Myocyte (in vitro differentiated cells): ENCODE data around the gene PSMD3. TPM values are rescaled to one million over a fixed set of nuclear protein-coding genes. Genes with fewer than 3 reads are reported as not detected.

Experiments
- DNase-seq: peaks from one replicate; pipeline ENCODE4 v3.0.0-alpha.2; 2012; ENCODE audit warnings: low read depth
- total RNA-seq: library from RNA; depleted of rRNA; stranded (reverse); fragments of >200 nt; gene quantifications from 2 replicates; pipeline ENCODE4 v1.2.3, GENCODE V29; 2014

Gene PSMD3
- total RNA-seq, 1 donor from 2014 or later, result 186 TPM

- DNase-seq, result no peak
Observed at GRCh38 chr17:39955726-39956225, 24.8 kb upstream of the PSMD3 start.

- DNase-seq, result no peak
Observed at GRCh38 chr17:39960524-39961041, 20.0 kb upstream of the PSMD3 start.

- DNase-seq, result no peak
Observed at GRCh38 chr17:39962642-39963220, 17.9 kb upstream of the PSMD3 start, which contains the start of gene GSDMA. TSS of gene GSDMA (plus strand) at chr17:39963004. CDS start at chr17:39965688, 2,684 bp downstream.

- DNase-seq, result no peak
Observed at GRCh38 chr17:39963829-39964228, 16.8 kb upstream of the PSMD3 start.

- DNase-seq, result no peak
Observed at GRCh38 chr17:39965017-39965699, 15.4 kb upstream of the PSMD3 start.

- no peak for DNase-seq
Observed at GRCh38 chr17:39966771-39967170, 13.8 kb upstream of the PSMD3 start.

GRCh38 chr17:39968761-39969160 is 11.8 kb upstream of the PSMD3 start:
- DNase-seq, result no peak

GRCh38 chr17:39969375-39969774 is 11.2 kb upstream of the PSMD3 start:
- no peak for DNase-seq

GRCh38 chr17:39970157-39970692 is 10.4 kb upstream of the PSMD3 start:
- DNase-seq, result no peak

GRCh38 chr17:39971076-39971603 is 9.5 kb upstream of the PSMD3 start:
- no peak for DNase-seq

- no peak for DNase-seq
Observed at GRCh38 chr17:39972271-39972670, 8.3 kb upstream of the PSMD3 start.

GRCh38 chr17:39973496-39973895 is 7.1 kb upstream of the PSMD3 start:
- no peak for DNase-seq

- DNase-seq, result no peak
Observed at GRCh38 chr17:39974433-39974832, 6.2 kb upstream of the PSMD3 start.

GRCh38 chr17:39975801-39976200 is 4.8 kb upstream of the PSMD3 start:
- DNase-seq, result no peak

- DNase-seq, result peak; percentile 57
Observed at GRCh38 chr17:39979016-39979670, 1.5 kb upstream of the PSMD3 start.

- no peak for DNase-seq
Observed at GRCh38 chr17:39979893-39980350, 685 bp upstream of the PSMD3 start.

- DNase-seq, result peak; percentile 5
Observed at GRCh38 chr17:39981207-39981741, 667 bp downstream of the PSMD3 start.

GRCh38 chr17:39981766-39982375 is 1.3 kb downstream of the PSMD3 start:
- DNase-seq, result no peak

- DNase-seq, result no peak
Observed at GRCh38 chr17:39988206-39988810, 7.7 kb downstream of the PSMD3 start.

GRCh38 chr17:39994448-39994847 is 13.8 kb downstream of the PSMD3 start:
- no peak for DNase-seq
